ENCODE results near the gene MYO9A. TPM values are rescaled to one million over a fixed set of nuclear protein-coding genes. Genes with fewer than 3 reads are reported as not detected.

The MYO9A gene
- total RNA-seq, 1 experiment from 2014 or later, result 21.4 TPM

GRCh38 chr15:72060687-72061250 lies 57.2 kb downstream of the MYO9A start:
- H3K4me1 Mint-ChIP-seq, result peaks cover 31 to 34% of the 10 kb centered on the region in 2 experiments
- H3K79me1 ChIP-seq (ENCODE audit: insufficient read depth, low read depth, low read length, poor library complexity, severe bottlenecking), result no peaks in the 10 kb centered on the region
- no peaks in the 10 kb centered on the region for H3K23me2 ChIP-seq (ENCODE audit: insufficient read length, low read depth, low read length, poor library complexity, severe bottlenecking)
- no peak overlapping the region for H2BK15ac ChIP-seq (ENCODE audit: low read depth, low read length)
- H3K27me3 ChIP-seq (ENCODE audit: insufficient read depth, low read length), result no peaks in the 10 kb centered on the region
- no peak overlapping the region for H3K14ac ChIP-seq (ENCODE audit: insufficient read depth, low read length)
- TF ChIP-seq CTCF (conservative IDR thresholded peaks at IDR 0.05), result no peak
- H3K9me3 ChIP-seq (ENCODE audit: control insufficient read depth, low read depth, low read length), result no peaks in the 10 kb centered on the region
- H3K9ac ChIP-seq (ENCODE audit: extremely low read depth, insufficient read length, low read length), result no peak overlapping the region
- no peak overlapping the region for H3K56ac ChIP-seq (ENCODE audit: insufficient read length, low read depth, low read length)
- no peak overlapping the region for H3K4me3 Mint-ChIP-seq
- no peak overlapping the region for H3K23ac ChIP-seq (ENCODE audit: insufficient read length, low read depth, low read length)
- no peak overlapping the region for H2BK120ac ChIP-seq (ENCODE audit: low read depth, low read length, poor library complexity, severe bottlenecking)
- H2BK5ac ChIP-seq (ENCODE audit: insufficient read length, low read length), result no peak overlapping the region
- no peaks in the 10 kb centered on the region for H3K27me3 Mint-ChIP-seq (ENCODE audit: low read depth)
- H4K8ac ChIP-seq (replicated peaks; ENCODE audit: insufficient read length, low read depth, low read length), result no peak overlapping the region
- H3K27ac ChIP-seq (ENCODE audit: insufficient read length, low read depth, low read length), result no peak overlapping the region
- H3K79me2 ChIP-seq (ENCODE audit: insufficient read depth, low read length), result no peaks in the 10 kb centered on the region
- H3K4me1 ChIP-seq (ENCODE audit: insufficient read depth, low read length), result no peaks in the 10 kb centered on the region
- no peak overlapping the region for H3T11ph ChIP-seq (ENCODE audit: low read length)
- DNase-seq, result no peak
- H2AFZ ChIP-seq (ENCODE audit: low read length), result no peak overlapping the region
- no CpG with 5 or more reads among the region's 2 CpGs for WGBS (ENCODE audit: extremely low coverage, insufficient read length, low lambda C conversion rate)
- no peak overlapping the region for H3K18ac ChIP-seq (ENCODE audit: insufficient read length, low read depth, low read length)
- no peak overlapping the region for H2BK20ac ChIP-seq (ENCODE audit: low read depth, low read length, poor library complexity, severe bottlenecking)
- no peak overlapping the region for H4K5ac ChIP-seq (ENCODE audit: insufficient read length, low read depth, low read length)
- H3K9me3 Mint-ChIP-seq, result no peaks in the 10 kb centered on the region
- H2BK12ac ChIP-seq (ENCODE audit: insufficient read length, low read depth, low read length), result no peak overlapping the region
- no peaks in the 10 kb centered on the region for H4K20me1 ChIP-seq (ENCODE audit: control insufficient read depth, insufficient read depth, insufficient read length)
- H3K27ac Mint-ChIP-seq, result no peak overlapping the region
- no peak overlapping the region for H3K4ac ChIP-seq (ENCODE audit: low read depth, low read length)
- no peak overlapping the region for H3K4me2 ChIP-seq (ENCODE audit: insufficient read depth, insufficient read length, low read length)
- H2AK5ac ChIP-seq (ENCODE audit: insufficient read length, low read length), result no peak overlapping the region
- no peak overlapping the region for H4K91ac ChIP-seq (ENCODE audit: insufficient read length, low read depth, low read length)
- H3K36me3 Mint-ChIP-seq (ENCODE audit: insufficient read depth in 1 of 3, low read depth in 3 of 3), result no peaks in the 10 kb centered on the region
